Measurements from ENCODE around the gene KBTBD12. TPM values are rescaled to one million over a fixed set of nuclear protein-coding genes. Genes with fewer than 3 reads are reported as not detected.
A peak's percentile ranks its signal among the peaks of the same experiment; 100 is the strongest.

Gene KBTBD12
- total and polyA plus RNA-seq, 2 experiments from 2014 or later: 0.07 TPM; not detected in 1

- H3K4me2 ChIP-seq: no peak overlapping the region
- H3K27ac ChIP-seq: no peak overlapping the region
- no peak overlapping the region for H2AFZ ChIP-seq
- H3K4me1 ChIP-seq (ENCODE audit: insufficient read depth): no peaks in the 10 kb centered on the region
- H3K9me3 ChIP-seq (ENCODE audit: low read depth): no peaks in the 10 kb centered on the region
- H3K79me2 ChIP-seq: no peaks in the 10 kb centered on the region
- no peaks in the 10 kb centered on the region for H3K27me3 ChIP-seq
- no peaks in the 10 kb centered on the region for H4K20me1 ChIP-seq (ENCODE audit: insufficient read depth, poor library complexity, severe bottlenecking)
- WGBS (ENCODE audit: low lambda C conversion rate, missing lambda C conversion rate): 98% methylated on average over 5 of the region's 5 CpGs
- no peaks in the 10 kb centered on the region for H3K9me2 ChIP-seq (replicated peaks; ENCODE audit: insufficient read depth)
- TF ChIP-seq EZH2phosphoT487 (IDR thresholded peaks at IDR 0.05; ENCODE audit: low read depth, severe bottlenecking, unreplicated experiment): no peak
- TF ChIP-seq, protein P1, sequence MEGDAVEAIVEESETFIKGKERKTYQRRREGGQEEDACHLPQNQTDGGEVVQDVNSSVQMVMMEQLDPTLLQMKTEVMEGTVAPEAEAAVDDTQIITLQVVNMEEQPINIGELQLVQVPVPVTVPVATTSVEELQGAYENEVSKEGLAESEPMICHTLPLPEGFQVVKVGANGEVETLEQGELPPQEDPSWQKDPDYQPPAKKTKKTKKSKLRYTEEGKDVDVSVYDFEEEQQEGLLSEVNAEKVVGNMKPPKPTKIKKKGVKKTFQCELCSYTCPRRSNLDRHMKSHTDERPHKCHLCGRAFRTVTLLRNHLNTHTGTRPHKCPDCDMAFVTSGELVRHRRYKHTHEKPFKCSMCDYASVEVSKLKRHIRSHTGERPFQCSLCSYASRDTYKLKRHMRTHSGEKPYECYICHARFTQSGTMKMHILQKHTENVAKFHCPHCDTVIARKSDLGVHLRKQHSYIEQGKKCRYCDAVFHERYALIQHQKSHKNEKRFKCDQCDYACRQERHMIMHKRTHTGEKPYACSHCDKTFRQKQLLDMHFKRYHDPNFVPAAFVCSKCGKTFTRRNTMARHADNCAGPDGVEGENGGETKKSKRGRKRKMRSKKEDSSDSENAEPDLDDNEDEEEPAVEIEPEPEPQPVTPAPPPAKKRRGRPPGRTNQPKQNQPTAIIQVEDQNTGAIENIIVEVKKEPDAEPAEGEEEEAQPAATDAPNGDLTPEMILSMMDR (IDR thresholded peaks at IDR 0.05; ENCODE audit: poor library complexity): no peak
- TF ChIP-seq EZH2 (IDR thresholded peaks at IDR 0.05; ENCODE audit: borderline replicate concordance): no peak
- H3K4me3 ChIP-seq: no peak overlapping the region
- DNase-seq (ENCODE audit: low spot score): no peak
- H3K36me3 ChIP-seq (replicated peaks; ENCODE audit: insufficient read depth, low read depth): no peaks in the 10 kb centered on the region
Measured at GRCh38 chr3:127962937-127963336, 47.9 kb downstream of the KBTBD12 start.

GRCh38 chr3:127964053-127964452, 49.0 kb downstream of the KBTBD12 start:
- no peaks in the 10 kb centered on the region for H3K79me2 ChIP-seq
- no peaks in the 10 kb centered on the region for H3K9me2 ChIP-seq (replicated peaks; ENCODE audit: insufficient read depth)
- H3K27ac ChIP-seq: no peak overlapping the region
- DNase-seq (ENCODE audit: low spot score): peak; percentile 50
- no peak overlapping the region for H3K4me2 ChIP-seq
- no peak for TF ChIP-seq EZH2phosphoT487 (IDR thresholded peaks at IDR 0.05; ENCODE audit: low read depth, severe bottlenecking, unreplicated experiment)
- TF ChIP-seq EZH2 (IDR thresholded peaks at IDR 0.05; ENCODE audit: borderline replicate concordance): no peak
- WGBS (ENCODE audit: low lambda C conversion rate, missing lambda C conversion rate): 78% methylated on average over 4 of the region's 4 CpGs
- H3K4me3 ChIP-seq: no peak overlapping the region
- no peaks in the 10 kb centered on the region for H3K9me3 ChIP-seq (ENCODE audit: low read depth)
- H2AFZ ChIP-seq: no peak overlapping the region
- H3K27me3 ChIP-seq: peaks cover 4% of the 10 kb centered on the region
- H3K36me3 ChIP-seq (replicated peaks; ENCODE audit: insufficient read depth, low read depth): no peaks in the 10 kb centered on the region
- H4K20me1 ChIP-seq (ENCODE audit: insufficient read depth, poor library complexity, severe bottlenecking): no peaks in the 10 kb centered on the region
- H3K4me1 ChIP-seq (ENCODE audit: insufficient read depth): no peaks in the 10 kb centered on the region

GRCh38 chr3:127964816-127965215, 49.8 kb downstream of the KBTBD12 start:
- TF ChIP-seq EZH2 (IDR thresholded peaks at IDR 0.05; ENCODE audit: borderline replicate concordance) (no peak), EZH2phosphoT487 (IDR thresholded peaks at IDR 0.05; ENCODE audit: low read depth, severe bottlenecking, unreplicated experiment) (no peak)
- TF ChIP-seq, protein P1 (IDR thresholded peaks at IDR 0.05; ENCODE audit: poor library complexity): no peak
- no peak overlapping the region for H3K4me3 ChIP-seq
- WGBS (ENCODE audit: low lambda C conversion rate, missing lambda C conversion rate): 79% methylated on average over 3 of the region's 3 CpGs

DNA sequence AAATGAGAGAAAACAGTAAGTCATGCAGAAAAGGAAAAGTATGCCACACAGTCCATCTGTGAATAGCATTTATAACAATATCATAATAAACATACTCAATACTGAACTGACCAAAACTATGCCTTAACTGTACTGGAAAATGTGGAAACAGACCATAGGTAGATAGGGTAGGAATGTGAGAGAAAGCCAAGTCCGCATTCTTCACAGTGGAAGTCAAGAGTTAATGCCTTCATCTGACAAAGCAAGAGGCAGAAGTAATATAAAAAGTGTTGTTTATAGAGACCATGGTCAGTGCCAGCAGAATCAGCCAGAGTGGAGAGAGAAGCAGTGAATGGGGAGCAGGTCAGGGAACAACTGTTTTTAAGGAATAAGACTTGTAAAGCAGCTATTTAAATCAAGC, 52.3 kb downstream of the KBTBD12 start:
- H3K36me3 ChIP-seq (replicated peaks; ENCODE audit: insufficient read depth, low read depth): no peaks in the 10 kb centered on the region
- H3K79me2 ChIP-seq: no peaks in the 10 kb centered on the region
- no peaks in the 10 kb centered on the region for H3K9me3 ChIP-seq (ENCODE audit: low read depth)
- TF ChIP-seq EZH2 (IDR thresholded peaks at IDR 0.05; ENCODE audit: borderline replicate concordance): no peak
- no peak overlapping the region for H3K4me2 ChIP-seq
- no peaks in the 10 kb centered on the region for H3K9me2 ChIP-seq (replicated peaks; ENCODE audit: insufficient read depth)
- no peak overlapping the region for H3K27ac ChIP-seq
- H2AFZ ChIP-seq: no peak overlapping the region
- no peaks in the 10 kb centered on the region for H4K20me1 ChIP-seq (ENCODE audit: insufficient read depth, poor library complexity, severe bottlenecking)
- DNase-seq (ENCODE audit: low spot score): no peak
- peaks cover 26% of the 10 kb centered on the region for H3K27me3 ChIP-seq
- H3K4me1 ChIP-seq (ENCODE audit: insufficient read depth): no peaks in the 10 kb centered on the region
- 73% methylated on average over 1 of the region's 1 CpG for WGBS (ENCODE audit: low lambda C conversion rate, missing lambda C conversion rate)
- H3K4me3 ChIP-seq: no peak overlapping the region

More at GRCh38 chr3:127964816-127965215, 49.8 kb downstream of the KBTBD12 start:
- no peaks in the 10 kb centered on the region for H3K9me2 ChIP-seq (replicated peaks; ENCODE audit: insufficient read depth)
- no peaks in the 10 kb centered on the region for H3K9me3 ChIP-seq (ENCODE audit: low read depth)
- no peaks in the 10 kb centered on the region for H3K79me2 ChIP-seq
- H3K27ac ChIP-seq: no peak overlapping the region
- H3K4me2 ChIP-seq: no peak overlapping the region
- no peak for DNase-seq (ENCODE audit: low spot score)
- H4K20me1 ChIP-seq (ENCODE audit: insufficient read depth, poor library complexity, severe bottlenecking): no peaks in the 10 kb centered on the region
- H3K4me1 ChIP-seq (ENCODE audit: insufficient read depth): no peaks in the 10 kb centered on the region
- H3K36me3 ChIP-seq (replicated peaks; ENCODE audit: insufficient read depth, low read depth): no peaks in the 10 kb centered on the region
- H3K27me3 ChIP-seq: peaks cover 11% of the 10 kb centered on the region
- no peak overlapping the region for H2AFZ ChIP-seq
